Kasumi-1 (cell line): ENCODE measurements around the gene SDC3.
"Not testable (repeated sequence)": the region's sequence is repeated elsewhere in the genome, so short reads cannot be mapped to it uniquely, and the experiment has no call there.

ENCODE experiments used
- DNase-seq, 2 experiments: peaks; one replicate each; lab custom pipeline; 2025; lab: John Stamatoyannopoulos, UW

The SDC3 gene

GRCh38 chr1:30875197-30875596 is 33.4 kb downstream of the SDC3 start:
- DNase-seq: no peak

- no peak for DNase-seq
Measured at GRCh38 chr1:30874176-30874575, 34.4 kb downstream of the SDC3 start.

GRCh38 chr1:30872948-30873263 is 35.7 kb downstream of the SDC3 start:
- DNase-seq: no peak

- no peak for DNase-seq
Measured at GRCh38 chr1:30872033-30872947, 36.3 kb downstream of the SDC3 start.

- DNase-seq: no peak
Measured at GRCh38 chr1:30871276-30871871, 37.2 kb downstream of the SDC3 start.

- no peak for DNase-seq
Measured at GRCh38 chr1:30870656-30871055, 37.9 kb downstream of the SDC3 start.

- no peak for DNase-seq
Measured at GRCh38 chr1:30870035-30870434, 38.5 kb downstream of the SDC3 start.

- DNase-seq: no peak
Measured at GRCh38 chr1:30868833-30869435, 39.6 kb downstream of the SDC3 start.

- DNase-seq: not testable (repeated sequence)
Measured at GRCh38 chr1:30868057-30868456, 40.5 kb downstream of the SDC3 start.

- no peak for DNase-seq
Measured at GRCh38 chr1:30867537-30867936, 41.0 kb downstream of the SDC3 start.

- no peak for DNase-seq
Measured at GRCh38 chr1:30866594-30866993, 42.0 kb downstream of the SDC3 start.

- DNase-seq: no peak
Measured at GRCh38 chr1:30864681-30865080, 43.9 kb downstream of the SDC3 start.

GRCh38 chr1:30863858-30864604 is 44.5 kb downstream of the SDC3 start:
- DNase-seq: no peak

GRCh38 chr1:30860320-30860652 is 48.3 kb downstream of the SDC3 start:
- DNase-seq: no peak

GRCh38 chr1:30857964-30858363 is 50.6 kb downstream of the SDC3 start:
- DNase-seq: no peak

- DNase-seq: no peak
Measured at GRCh38 chr1:30857062-30857461, 51.5 kb downstream of the SDC3 start.

- DNase-seq: no peak
Measured at GRCh38 chr1:30856260-30856790, 52.2 kb downstream of the SDC3 start.

GRCh38 chr1:30855686-30856259 is 52.8 kb downstream of the SDC3 start:
- no peak for DNase-seq

GRCh38 chr1:30853350-30853749 is 55.2 kb downstream of the SDC3 start:
- DNase-seq: no peak

GRCh38 chr1:30852026-30852425 is 56.5 kb downstream of the SDC3 start:
- DNase-seq: no peak

GRCh38 chr1:30851286-30851685 is 57.3 kb downstream of the SDC3 start:
- no peak for DNase-seq

GRCh38 chr1:30850607-30851006 is 58.0 kb downstream of the SDC3 start:
- DNase-seq: no peak
